GM12878 (cell line): ENCODE measurements around the gene IQSEC2. TPM values are rescaled to one million over a fixed set of nuclear protein-coding genes. Genes with fewer than 3 reads are reported as not detected.

ENCODE experiments used
- SPI1 ChIP-seq: IDR thresholded peaks from 2 replicates; pipeline ENCODE4 v1.6.1; 2011; ENCODE audit warnings: low read depth, mild to moderate bottlenecking, low read length, moderate library complexity, borderline replicate concordance; ENCODE audit not compliant: insufficient read depth
- polyA plus RNA-seq, 11 experiments: library from polyadenylated mRNA; depleted of rRNA in 4 of 11; unstranded in 6 of 11; stranded (reverse) in 5 of 11; fragments of >200 nt; fragmentation: Nextera tagmentation in 4 of 11; fragmentation: Illumina TruSeq in 1 of 11; extraction: Ambion mirVana in 4 of 11; extraction: Trizol in 1 of 11; gene quantifications; 1 replicate in 1 of 11; 2 replicates in 10 of 11; pipeline versions ENCODE4 v1.2.1 to v1.2.3, GENCODE V29; 2011 to 2016; ENCODE audit warnings: inconsistent platforms in 2 of 11, missing spikeins in 2 of 11, low read depth in 1 of 11
- total RNA-seq, 4 experiments: library from RNA; depleted of rRNA in 3 of 4; stranded (reverse); fragments of >200 nt in 3 of 4; fragmentation: Illumina TruSeq in 1 of 4; extraction: Trizol in 1 of 4; gene quantifications; 2 replicates each; pipeline versions ENCODE4 v1.2.1 to v1.2.3, GENCODE V29; 2013 to 2021
- TF ChIP-seq, protein P1 (sequence below): fragments of 450-650 bp; IDR thresholded peaks from 2 replicates; pipeline ENCODE4 v1.6.1; 2018; ENCODE audit warnings: mild to moderate bottlenecking, low read depth, moderate library complexity; ENCODE audit not compliant: partially characterized antibody
- TF ChIP-seq, protein P2 (sequence below): IDR thresholded peaks from 2 replicates; pipeline ENCODE4 v1.6.1; 2011; ENCODE audit warnings: borderline replicate concordance, low read depth, mild to moderate bottlenecking, moderate library complexity, mixed read lengths, low read length; ENCODE audit not compliant: insufficient read depth; ENCODE audit errors: extremely low read length
- TF ChIP-seq, protein P3 (sequence below): IDR thresholded peaks from 2 replicates; pipeline ENCODE4 v1.6.1; 2012; ENCODE audit warnings: improper control_type of control experiment, low read depth, low read length; ENCODE audit not compliant: insufficient replicate concordance

IQSEC2 gene
- total and polyA plus RNA-seq, 10 of the 15 experiments (the other 5 are each of a cell fraction or from before 2014, with no cell fraction given): 0.01 to 0.23 (median 0.04) TPM; not detected in 3

DNA sequence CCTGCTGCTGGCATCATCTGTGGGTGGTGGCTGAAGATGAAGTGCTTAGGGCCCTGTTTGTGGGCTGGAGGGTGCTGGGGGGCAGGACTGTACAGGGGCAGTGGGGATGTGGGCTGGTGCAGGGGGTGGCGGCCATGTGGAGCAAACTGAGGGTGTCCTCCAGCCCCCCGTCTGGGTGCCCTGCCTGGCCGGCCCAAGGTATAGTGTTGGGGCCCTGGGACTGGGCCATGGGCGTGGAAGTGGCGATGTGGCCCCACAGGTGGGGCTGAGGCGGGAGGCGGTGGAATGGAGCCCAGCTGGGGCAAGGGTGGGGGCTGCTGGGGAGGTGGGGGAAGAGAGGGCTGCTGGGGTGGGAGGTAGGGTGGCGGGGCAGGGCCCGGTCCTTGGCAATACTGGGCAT lies 46.9 kb downstream of the IQSEC2 start (continued):
- TF ChIP-seq, protein P1, sequence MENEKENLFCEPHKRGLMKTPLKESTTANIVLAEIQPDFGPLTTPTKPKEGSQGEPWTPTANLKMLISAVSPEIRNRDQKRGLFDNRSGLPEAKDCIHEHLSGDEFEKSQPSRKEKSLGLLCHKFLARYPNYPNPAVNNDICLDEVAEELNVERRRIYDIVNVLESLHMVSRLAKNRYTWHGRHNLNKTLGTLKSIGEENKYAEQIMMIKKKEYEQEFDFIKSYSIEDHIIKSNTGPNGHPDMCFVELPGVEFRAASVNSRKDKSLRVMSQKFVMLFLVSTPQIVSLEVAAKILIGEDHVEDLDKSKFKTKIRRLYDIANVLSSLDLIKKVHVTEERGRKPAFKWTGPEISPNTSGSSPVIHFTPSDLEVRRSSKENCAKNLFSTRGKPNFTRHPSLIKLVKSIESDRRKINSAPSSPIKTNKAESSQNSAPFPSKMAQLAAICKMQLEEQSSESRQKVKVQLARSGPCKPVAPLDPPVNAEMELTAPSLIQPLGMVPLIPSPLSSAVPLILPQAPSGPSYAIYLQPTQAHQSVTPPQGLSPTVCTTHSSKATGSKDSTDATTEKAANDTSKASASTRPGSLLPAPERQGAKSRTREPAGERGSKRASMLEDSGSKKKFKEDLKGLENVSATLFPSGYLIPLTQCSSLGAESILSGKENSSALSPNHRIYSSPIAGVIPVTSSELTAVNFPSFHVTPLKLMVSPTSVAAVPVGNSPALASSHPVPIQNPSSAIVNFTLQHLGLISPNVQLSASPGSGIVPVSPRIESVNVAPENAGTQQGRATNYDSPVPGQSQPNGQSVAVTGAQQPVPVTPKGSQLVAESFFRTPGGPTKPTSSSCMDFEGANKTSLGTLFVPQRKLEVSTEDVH: no peak
- no peak for TF ChIP-seq SPI1
- TF ChIP-seq, protein P2, sequence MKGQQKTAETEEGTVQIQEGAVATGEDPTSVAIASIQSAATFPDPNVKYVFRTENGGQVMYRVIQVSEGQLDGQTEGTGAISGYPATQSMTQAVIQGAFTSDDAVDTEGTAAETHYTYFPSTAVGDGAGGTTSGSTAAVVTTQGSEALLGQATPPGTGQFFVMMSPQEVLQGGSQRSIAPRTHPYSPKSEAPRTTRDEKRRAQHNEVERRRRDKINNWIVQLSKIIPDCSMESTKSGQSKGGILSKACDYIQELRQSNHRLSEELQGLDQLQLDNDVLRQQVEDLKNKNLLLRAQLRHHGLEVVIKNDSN: no peak
- TF ChIP-seq, protein P3, sequence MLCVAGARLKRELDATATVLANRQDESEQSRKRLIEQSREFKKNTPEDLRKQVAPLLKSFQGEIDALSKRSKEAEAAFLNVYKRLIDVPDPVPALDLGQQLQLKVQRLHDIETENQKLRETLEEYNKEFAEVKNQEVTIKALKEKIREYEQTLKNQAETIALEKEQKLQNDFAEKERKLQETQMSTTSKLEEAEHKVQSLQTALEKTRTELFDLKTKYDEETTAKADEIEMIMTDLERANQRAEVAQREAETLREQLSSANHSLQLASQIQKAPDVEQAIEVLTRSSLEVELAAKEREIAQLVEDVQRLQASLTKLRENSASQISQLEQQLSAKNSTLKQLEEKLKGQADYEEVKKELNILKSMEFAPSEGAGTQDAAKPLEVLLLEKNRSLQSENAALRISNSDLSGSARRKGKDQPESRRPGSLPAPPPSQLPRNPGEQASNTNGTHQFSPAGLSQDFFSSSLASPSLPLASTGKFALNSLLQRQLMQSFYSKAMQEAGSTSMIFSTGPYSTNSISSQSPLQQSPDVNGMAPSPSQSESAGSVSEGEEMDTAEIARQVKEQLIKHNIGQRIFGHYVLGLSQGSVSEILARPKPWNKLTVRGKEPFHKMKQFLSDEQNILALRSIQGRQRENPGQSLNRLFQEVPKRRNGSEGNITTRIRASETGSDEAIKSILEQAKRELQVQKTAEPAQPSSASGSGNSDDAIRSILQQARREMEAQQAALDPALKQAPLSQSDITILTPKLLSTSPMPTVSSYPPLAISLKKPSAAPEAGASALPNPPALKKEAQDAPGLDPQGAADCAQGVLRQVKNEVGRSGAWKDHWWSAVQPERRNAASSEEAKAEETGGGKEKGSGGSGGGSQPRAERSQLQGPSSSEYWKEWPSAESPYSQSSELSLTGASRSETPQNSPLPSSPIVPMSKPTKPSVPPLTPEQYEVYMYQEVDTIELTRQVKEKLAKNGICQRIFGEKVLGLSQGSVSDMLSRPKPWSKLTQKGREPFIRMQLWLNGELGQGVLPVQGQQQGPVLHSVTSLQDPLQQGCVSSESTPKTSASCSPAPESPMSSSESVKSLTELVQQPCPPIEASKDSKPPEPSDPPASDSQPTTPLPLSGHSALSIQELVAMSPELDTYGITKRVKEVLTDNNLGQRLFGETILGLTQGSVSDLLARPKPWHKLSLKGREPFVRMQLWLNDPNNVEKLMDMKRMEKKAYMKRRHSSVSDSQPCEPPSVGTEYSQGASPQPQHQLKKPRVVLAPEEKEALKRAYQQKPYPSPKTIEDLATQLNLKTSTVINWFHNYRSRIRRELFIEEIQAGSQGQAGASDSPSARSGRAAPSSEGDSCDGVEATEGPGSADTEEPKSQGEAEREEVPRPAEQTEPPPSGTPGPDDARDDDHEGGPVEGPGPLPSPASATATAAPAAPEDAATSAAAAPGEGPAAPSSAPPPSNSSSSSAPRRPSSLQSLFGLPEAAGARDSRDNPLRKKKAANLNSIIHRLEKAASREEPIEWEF: no peak
